Fibroblast of the conjunctiva (primary cell): ENCODE measurements around the gene NSL1.
A peak's percentile ranks its signal among the peaks of the same experiment; 100 is the strongest.
"Not testable (repeated sequence)": the region's sequence is repeated elsewhere in the genome, so short reads cannot be mapped to it uniquely, and the experiment has no call there.

Experiments used
- DNase-seq: peaks from one replicate; pipeline ENCODE4 v3.0.0-alpha.2; 2010; ENCODE audit warnings: low read depth

NSL1 gene

DNA sequence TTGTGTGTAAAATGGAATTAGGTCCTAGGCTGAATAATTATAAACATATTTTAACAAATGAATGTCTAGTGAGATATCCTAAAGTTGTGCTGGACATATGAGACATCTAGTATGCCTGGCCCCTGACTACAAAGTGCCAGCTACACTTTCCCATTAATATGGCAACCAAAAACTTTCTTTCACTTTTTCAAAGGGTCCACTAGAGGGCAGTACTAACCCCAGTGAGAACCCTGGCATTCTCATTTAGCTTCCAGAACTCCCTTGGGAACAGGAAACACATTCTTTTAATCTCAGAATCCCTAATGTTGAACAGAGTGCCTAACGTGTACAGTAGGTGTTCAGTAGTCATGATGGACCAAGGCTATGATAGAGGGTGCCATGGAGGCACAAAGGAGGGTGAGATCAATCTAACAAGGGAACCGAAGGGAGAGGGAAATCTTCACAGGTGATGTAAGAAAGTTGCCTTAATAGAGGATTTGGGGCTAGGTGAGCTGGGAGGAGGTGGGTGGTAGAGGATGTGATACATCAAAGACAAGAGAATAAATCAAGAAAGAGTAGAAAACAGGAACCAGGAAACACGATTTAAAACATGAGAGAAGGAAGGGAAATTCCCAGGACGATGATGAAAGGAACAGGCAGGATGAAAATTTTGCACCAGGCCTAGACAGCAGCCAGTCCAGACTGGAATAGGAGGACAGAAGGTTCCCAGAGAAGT is 41.6 kb downstream of the NSL1 start:
- peak; percentile 64 for DNase-seq

DNA sequence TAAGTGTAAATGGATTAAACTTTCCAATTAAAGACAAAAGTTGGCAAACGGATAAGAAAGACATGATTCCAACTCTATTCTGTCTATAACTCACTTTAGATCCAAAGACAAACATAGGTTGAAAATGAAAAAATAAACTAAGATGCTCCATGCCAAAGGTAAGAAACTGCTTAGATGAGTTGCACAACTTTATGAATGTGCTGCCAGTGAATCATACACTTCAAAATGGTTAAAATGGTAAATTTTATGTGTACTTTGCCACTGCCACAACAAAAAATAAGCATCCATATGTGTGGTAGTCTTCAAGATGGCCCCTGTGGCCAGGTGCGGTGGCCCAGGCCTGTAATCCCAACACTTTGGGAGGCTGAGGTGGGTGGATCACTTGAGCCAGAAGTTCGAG is 45.0 kb downstream of the NSL1 start:
- DNase-seq = no peak

GRCh38 chr1:212745303-212745702 is 46.3 kb downstream of the NSL1 start:
- DNase-seq = no peak

GRCh38 chr1:212743901-212744475 is 47.6 kb downstream of the NSL1 start:
- DNase-seq = no peak

DNA sequence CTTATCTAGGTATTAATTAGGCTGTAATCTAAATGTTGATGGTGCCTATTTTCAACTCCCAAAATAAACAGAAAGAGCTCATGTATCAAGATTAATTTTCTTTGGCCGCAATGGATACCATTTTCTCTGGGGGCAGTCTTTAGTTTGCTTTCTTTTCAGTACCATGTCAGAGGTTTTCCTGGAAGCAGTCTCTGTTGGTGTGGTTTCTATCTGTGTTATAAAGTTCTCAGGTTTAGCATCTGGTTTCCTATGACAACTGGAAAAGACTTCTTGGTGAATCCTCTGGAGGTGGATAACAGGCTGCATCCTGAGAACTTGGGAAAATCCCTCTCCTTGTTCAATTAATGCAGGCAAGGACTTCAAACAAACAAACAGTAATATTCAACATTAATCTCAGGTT is 53.2 kb downstream of the NSL1 start:
- DNase-seq = no peak

DNA sequence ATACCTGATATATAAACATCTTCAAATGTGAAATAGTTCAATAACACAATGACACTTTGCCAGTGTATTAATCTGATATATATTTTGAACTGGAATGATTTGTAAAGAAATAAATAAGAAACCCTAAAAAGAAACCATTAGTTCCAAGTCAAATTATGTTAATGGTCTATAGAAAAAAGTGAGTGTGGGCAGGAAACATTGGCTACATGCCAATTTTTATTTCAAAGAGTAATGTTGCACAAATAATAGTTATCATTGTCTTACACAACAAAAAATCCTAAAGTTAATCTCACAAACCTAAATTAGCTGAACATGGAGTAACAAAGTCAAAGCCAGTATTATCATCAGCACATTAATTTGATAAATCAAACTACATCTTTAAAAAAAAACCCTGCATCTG is 54.0 kb downstream of the NSL1 start:
- no peak for DNase-seq

GRCh38 chr1:212733109-212733508 is 58.5 kb downstream of the NSL1 start:
- no peak for DNase-seq

- no peak for DNase-seq
Observed at GRCh38 chr1:212731630-212732029, 59.9 kb downstream of the NSL1 start.

DNA sequence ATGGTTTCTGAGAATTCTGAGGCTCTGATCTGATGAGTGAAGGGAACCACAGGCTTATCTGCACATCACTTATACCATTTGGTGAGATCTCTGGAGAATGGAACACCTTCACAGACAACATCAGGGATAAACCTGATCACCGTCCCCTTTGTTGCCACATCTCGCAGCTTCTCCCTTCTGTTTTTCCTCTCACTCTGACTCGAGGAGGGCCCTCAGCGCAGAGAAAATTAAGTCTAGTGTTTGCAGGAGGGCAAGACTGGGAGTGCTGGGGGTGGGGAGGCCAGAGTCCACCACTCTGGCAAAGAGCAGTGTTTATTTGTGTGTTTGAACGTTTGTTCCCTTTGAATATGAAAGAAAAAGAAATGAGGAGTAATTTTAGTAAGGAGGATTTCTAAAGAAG is 63.0 kb downstream of the NSL1 start:
- DNase-seq = no peak

DNA sequence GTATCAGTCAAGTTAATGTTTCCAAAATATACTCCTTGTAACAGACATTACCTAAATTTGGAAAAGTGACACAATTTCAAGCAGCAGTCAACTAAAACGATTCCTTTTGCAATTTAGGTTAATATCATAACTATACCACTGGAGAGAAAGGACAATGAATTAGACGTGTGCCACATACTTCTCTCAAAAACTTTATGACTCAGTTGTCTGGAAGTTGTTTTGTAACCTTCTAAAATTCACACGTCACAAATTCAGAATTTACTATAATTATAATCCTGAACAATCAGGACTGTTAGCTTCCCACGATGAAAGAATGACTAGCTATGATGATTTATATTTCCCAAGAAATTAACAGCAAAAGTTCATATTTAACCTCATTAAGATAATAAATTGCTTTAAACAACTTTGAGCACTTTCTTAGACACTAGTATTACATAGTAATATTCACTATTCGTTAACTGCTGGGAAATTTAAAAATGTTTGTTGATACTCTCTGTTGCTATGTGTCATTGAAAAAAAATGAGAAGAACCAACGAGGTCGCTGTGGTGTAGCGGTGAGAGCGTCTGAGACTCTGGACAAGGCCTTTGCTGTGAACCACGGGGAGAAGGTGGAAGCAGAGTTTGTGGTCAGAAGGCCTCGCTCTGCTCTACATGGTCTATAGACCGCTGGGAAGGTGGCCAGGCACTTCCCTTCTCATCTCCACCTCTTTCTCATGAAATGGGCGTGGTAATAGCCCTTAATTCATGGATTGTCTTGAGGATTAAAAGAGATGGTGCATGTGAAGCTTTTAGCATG is 64.0 kb downstream of the NSL1 start:
- DNase-seq = no peak

DNA sequence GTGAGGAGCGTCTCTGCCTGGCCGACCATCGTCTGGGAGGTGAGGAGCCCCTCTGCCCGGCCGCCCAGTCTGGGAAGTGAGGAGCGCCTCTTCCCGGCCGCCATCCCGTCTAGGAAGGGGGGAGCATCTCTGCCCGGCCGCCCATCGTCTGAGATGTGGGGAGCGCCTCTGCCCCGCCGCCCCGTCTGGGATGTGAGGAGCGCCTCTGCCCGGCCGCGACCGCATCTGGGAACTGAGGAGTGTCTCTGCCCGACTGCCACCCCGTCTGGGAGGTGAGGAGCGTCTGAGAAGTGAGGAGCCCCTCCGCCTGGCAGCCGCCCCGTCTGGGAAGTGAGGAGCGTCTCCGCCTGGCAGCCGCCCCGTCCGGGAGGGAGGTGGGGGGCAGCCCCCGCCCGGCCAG is 66.9 kb downstream of the NSL1 start:
- DNase-seq = not testable (repeated sequence)

DNA sequence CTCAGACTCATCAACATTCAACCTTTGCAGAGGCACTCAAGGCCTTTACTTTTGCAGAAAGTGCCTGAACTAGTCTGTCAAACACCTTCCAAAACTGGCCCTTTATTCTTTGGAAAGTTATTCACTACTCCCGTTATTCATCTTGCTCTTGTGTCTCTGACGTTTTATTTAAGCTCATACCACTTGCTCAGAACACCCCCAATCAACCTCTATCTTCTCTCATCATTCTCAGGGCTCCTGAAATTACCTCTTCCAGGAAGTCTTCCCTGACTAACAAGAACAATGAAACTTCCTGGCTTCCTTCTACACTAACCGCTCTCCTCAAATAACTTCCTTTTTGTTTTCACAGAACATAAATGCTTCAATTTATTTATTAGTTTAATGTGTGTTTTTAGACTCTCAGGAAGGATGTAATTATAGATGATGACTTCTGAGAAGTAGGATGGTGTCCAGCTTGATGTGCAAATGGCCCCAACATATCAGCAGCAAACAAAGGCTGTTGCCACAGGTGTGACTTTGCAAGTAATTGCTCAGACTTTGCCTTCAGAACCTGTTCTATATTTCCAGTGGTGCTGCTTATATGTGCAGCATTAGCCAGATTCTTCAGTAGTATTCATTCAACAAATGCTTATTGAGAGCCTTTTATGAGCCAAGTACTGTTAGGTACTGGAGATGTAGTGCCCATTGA is 69.2 kb downstream of the NSL1 start:
- no peak for DNase-seq

GRCh38 chr1:212721388-212722247 is 70.0 kb downstream of the NSL1 start:
- DNase-seq = no peak

DNA sequence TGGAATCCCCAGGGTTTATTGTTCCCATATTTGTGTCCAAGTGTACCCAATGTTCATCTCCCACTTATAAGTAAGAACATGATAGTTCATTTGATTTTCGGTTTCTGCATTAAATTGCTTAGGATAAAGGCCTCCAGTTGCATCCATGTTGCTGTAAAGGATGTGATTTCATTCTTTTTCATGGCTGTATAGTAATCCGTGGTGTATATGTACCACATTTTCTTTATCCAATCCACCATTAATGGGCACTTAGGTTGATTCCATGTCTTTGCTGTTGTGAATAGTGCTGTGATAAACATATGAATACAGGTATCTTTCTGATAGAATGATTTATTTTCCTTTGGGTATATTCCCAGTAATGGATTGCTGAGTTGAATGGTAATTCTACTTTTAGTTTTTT is 71.9 kb downstream of the NSL1 start:
- DNase-seq = no peak

DNA sequence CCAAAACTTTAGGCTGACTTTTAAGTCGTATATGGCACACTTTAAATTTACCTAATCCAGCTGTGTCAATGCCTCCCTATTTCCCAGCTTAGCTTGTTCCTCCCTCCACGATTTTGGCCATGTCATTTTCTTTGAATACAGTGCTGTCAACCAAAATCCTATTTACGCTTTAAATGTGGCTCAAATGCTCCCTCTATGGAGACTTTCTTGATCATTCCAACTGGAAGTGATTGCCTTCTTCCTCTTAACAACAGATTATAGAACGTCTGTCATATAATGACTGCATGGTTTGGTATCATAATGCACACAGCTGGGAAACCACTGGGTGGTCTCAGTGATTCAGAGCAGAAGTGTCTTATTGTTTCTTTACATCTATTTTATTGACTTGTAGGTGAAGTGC is 73.1 kb downstream of the NSL1 start:
- DNase-seq = no peak

- no peak for DNase-seq
Observed at GRCh38 chr1:212716161-212716560, 75.4 kb downstream of the NSL1 start.

GRCh38 chr1:212713465-212714136 is 78.0 kb downstream of the NSL1 start:
- no peak for DNase-seq

GRCh38 chr1:212712451-212713303 is 78.9 kb downstream of the NSL1 start:
- DNase-seq = no peak

DNA sequence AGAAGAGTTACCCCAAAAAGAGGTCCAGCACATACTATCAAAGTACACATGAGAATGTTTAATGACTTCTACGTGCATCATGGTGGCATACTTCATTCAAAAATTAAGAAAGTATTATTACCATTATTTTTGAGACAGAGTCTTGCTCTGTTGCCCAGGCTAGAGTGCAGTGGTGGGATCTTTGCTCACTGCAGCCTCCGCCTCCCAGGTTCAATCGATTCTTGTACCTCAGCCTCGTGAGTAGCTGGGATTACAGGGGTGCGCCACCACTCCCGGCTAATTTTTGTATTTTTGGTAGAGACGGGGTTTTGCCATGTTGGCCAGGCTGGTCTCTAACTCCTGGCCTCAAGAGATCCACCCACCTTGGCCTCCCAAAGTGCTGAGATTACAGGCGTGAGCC is 79.6 kb downstream of the NSL1 start:
- DNase-seq = not testable (repeated sequence)

DNA sequence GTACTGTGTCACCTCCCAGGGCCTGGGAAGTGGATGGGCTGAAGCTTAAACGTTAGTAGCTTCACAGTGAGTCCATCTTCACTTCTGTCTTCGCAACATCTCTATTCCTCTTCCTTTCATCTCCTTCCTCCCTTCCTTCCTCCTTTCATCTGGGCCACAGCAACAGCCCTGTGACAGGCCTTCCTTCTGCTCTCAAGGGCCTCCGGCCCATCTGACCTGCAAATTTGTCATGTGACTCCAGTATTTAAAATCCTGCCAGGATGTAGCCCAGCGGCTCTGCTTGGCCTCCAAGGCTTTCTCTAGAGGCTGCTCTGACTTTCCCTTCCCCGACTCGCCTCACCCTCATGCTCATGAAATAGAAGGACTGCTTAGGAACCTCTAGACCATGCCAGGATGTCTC is 81.0 kb downstream of the NSL1 start:
- no peak for DNase-seq
